ENCODE results near the gene LURAP1L. TPM values are rescaled to one million over a fixed set of nuclear protein-coding genes. Genes with fewer than 3 reads are reported as not detected.

Gene LURAP1L
- total and polyA plus RNA-seq, 2 of the 4 experiments (the other 2 are of a cell fraction), result 6.1 to 10.6 TPM

GRCh38 chr9:12783767-12784460 is 9.1 kb downstream of the LURAP1L start:
- H2AFZ ChIP-seq (replicated peaks; ENCODE audit: low read length, poor library complexity), result no peak overlapping the region
- H3K4me2 ChIP-seq (ENCODE audit: low read depth, low read length), result peak overlapping the region; percentile 23
- peaks cover 11% of the 10 kb centered on the region for H3K4me1 ChIP-seq (ENCODE audit: control insufficient read depth, insufficient read depth, low read length)
- H2BK20ac ChIP-seq (ENCODE audit: low read depth, low read length), result no peak overlapping the region; the same call in 1 of the 2 replicates
- H3K18ac ChIP-seq (ENCODE audit: low read depth, low read length), result peak overlapping the region; percentile 6; the same call in 1 of the 2 replicates
- ATAC-seq (ENCODE audit: low read depth) (no peak), DNase-seq (no peak)
- no peak overlapping the region for H3K56ac ChIP-seq (ENCODE audit: extremely low read depth, insufficient read depth, low read length)
- BruUV-seq (replicated peaks), result no TSS peak
- H3K9ac ChIP-seq (ENCODE audit: low read depth, low read length), result no peak overlapping the region
- CTCF ChIA-PET, result no interaction called here
- peaks cover 9% of the 10 kb centered on the region; the same call in 1 of the 2 replicates for H3K9me1 ChIP-seq (ENCODE audit: insufficient read depth, low read length)
- no peaks in the 10 kb centered on the region for H4K20me1 ChIP-seq (ENCODE audit: insufficient read depth, low read length)
- no peaks in the 10 kb centered on the region for H3K9me3 ChIP-seq (ENCODE audit: control insufficient read depth, insufficient read depth, low read length)
- peak overlapping the region; percentile 3; the same call in 1 of the 2 replicates for H3K14ac ChIP-seq (replicated peaks; ENCODE audit: low read depth, low read length)
- H3K4ac ChIP-seq (ENCODE audit: low read depth, low read length), result peak overlapping the region; percentile 34; the same call in 1 of the 2 replicates
- peak overlapping the region; percentile 59; the same call in 1 of the 2 replicates for H2AK5ac ChIP-seq (ENCODE audit: low read depth, low read length)
- no peak overlapping the region; the same call in 1 of the 2 replicates for H4K5ac ChIP-seq (ENCODE audit: low read depth, low read length)
- H2BK5ac ChIP-seq (ENCODE audit: low read depth, low read length, poor library complexity, severe bottlenecking), result peak overlapping the region; percentile 94
- dilution Hi-C loops (cut with HindIII; ENCODE audit: low sequenced_read_pairs, unreplicated experiment) (no loop called here), intact Hi-C loops (cut with micrococcal nuclease) (no loop called here), in situ Hi-C loops (cut with MboI; ENCODE audit: low sequenced_read_pairs) (no loop called here)
- no peak overlapping the region for H3K4me3 ChIP-seq (ENCODE audit: insufficient read depth, low read depth, low read length)
- POLR2A ChIA-PET (ENCODE audit: unreplicated experiment), result no interaction called here
- peak overlapping the region in 1 of 2 experiments; percentile 27; a peak in 2 of 4 replicates for H4K8ac ChIP-seq (ENCODE audit: low read depth in 2 of 2, low read length in 2 of 2)
- H3K27me3 ChIP-seq (ENCODE audit: control insufficient read depth, insufficient read depth, low read length), result no peaks in the 10 kb centered on the region
- no peak overlapping the region for H2AK9ac ChIP-seq (replicated peaks; ENCODE audit: low read depth, low read length, poor library complexity)
- TF ChIP-seq MXI1 (IDR thresholded peaks at IDR 0.05; ENCODE audit: borderline replicate concordance, low read depth, low read length) (no peak), SMC3 (IDR thresholded peaks at IDR 0.05; ENCODE audit: low read depth, low read length) (no peak)
- H2BK15ac ChIP-seq (ENCODE audit: low read depth, low read length), result no peak overlapping the region
- H3K27ac ChIP-seq (ENCODE audit: insufficient read depth, low read length), result no peak overlapping the region; the same call in 1 of the 2 replicates
- no CpG with 5 or more reads among the region's 1 CpG for WGBS, 2 experiments (ENCODE audit: extremely low coverage in 2 of 2, insufficient read length in 1 of 2)
- no peak overlapping the region; the same call in 1 of the 2 replicates for H3K23ac ChIP-seq (ENCODE audit: low read depth, low read length)
- peaks cover 10 to 20% of the 10 kb centered on the region in 2 experiments; a peak in 3 of 4 replicates for H3K79me1 ChIP-seq (ENCODE audit: low read depth in 1 of 2, low read length in 2 of 2)
- peak overlapping the region; percentile 39; the same call in 1 of the 2 replicates for H2BK120ac ChIP-seq (ENCODE audit: low read depth, low read length)
- H4K91ac ChIP-seq (ENCODE audit: insufficient read depth, low read depth, low read length), result no peak overlapping the region
- H3K36me3 ChIP-seq (ENCODE audit: control insufficient read depth, insufficient read depth, low read length), result peaks cover 3% of the 10 kb centered on the region; the same call in 1 of the 2 replicates

Data from IMR-90 (cell line).